Measurements from ENCODE around the gene ZDHHC11.
"Not testable (repeated sequence)": the region's sequence is repeated elsewhere in the genome, so short reads cannot be mapped to it uniquely, and the experiment has no call there.

ZDHHC11 gene

GRCh38 chr5:774304-774703 is 76.5 kb downstream of the ZDHHC11 start:
- DNase-seq: not testable (repeated sequence)

- no peak for DNase-seq
Observed at GRCh38 chr5:773517-774264, 77.1 kb downstream of the ZDHHC11 start.

- not testable (repeated sequence) for DNase-seq
Observed at GRCh38 chr5:772931-773330, 77.9 kb downstream of the ZDHHC11 start.

DNA sequence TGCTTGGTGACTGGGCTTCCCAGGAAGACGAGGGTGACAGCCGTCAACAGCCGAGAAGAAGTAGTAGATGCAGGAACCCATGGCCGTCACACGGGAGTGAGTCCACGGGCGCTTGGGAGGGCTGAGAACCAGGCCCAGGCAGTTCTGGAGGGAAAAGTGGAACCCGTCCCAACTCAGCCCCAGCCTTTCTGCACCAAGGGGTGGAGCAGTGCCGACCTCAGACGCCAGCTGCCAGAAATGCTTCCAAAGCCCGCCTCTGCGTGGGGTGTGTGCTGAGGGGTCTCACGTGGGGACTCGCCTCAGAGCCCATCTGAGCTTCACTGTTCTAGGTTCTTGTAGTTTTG is 78.3 kb downstream of the ZDHHC11 start:
- DNase-seq: not testable (repeated sequence)

DNA sequence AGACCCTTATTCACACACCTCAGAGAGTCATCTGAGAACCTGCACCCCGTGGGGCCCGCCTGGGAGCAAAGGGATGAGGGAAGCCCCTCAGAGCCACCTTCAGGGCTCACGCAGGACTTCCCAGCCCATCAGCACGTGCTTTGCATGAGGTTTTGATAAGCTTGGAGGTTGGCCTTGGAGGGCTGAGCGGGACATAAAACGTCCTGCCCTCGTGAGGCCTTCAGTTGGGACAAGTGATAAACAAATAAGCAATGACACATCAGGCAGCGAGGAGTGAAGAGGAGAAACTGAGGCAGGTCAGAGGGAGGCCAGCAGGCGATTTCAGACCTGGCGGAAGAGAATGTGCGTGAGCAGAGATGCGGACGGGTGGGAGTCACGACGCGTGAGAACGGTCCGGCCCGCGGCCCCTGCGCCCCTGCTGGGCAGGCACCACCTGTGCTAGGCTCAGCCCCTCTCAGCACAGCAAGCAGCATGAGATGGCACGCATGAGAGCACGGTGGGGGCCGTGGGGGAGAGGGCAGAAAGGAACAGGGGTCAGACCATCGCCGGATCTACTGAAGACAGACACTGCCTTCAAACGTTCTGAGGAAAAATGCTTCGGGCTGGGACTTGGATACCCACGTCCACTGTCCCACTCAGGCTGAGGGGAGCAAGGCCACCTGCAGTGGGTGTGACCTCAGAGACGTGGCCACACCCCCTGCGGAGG is 78.8 kb downstream of the ZDHHC11 start:
- not testable (repeated sequence) for DNase-seq

GRCh38 chr5:771087-771781 is 79.6 kb downstream of the ZDHHC11 start:
- not testable (repeated sequence) for DNase-seq

- DNase-seq: not testable (repeated sequence)
Observed at GRCh38 chr5:770585-770984, 80.2 kb downstream of the ZDHHC11 start.

DNA sequence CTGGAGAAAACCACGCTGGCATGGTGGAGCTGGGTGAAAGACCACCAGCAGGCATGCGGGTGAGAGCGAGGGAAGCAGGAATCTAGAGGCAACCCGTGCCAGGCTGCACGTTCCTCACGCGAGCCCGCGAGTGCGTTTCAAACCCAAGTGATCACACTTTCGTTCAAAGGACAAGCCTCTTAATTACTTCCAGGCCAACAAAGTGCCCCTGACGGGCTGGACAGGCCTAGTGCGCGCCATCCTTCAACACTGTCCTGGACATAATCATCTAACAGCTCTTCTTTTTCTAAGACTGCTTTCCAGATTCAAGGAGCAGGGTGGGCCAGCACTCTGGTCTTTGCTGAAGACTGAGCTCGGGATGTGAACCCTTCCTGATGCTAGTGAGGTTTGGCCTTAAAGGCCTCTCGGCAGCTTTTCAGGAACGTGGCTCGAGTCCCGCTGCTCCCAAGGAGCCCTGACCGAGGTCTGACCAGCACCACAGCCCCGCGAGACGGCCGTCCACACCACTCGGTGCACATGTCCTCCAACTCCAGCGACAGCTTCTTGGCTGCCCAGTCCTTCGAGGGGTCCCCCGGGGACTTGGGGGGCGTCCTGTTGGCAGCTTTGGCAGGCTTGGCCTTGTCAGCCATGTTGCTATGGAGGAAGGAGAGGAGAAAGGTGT is 81.2 kb downstream of the ZDHHC11 start:
- not testable (repeated sequence) for DNase-seq

DNA sequence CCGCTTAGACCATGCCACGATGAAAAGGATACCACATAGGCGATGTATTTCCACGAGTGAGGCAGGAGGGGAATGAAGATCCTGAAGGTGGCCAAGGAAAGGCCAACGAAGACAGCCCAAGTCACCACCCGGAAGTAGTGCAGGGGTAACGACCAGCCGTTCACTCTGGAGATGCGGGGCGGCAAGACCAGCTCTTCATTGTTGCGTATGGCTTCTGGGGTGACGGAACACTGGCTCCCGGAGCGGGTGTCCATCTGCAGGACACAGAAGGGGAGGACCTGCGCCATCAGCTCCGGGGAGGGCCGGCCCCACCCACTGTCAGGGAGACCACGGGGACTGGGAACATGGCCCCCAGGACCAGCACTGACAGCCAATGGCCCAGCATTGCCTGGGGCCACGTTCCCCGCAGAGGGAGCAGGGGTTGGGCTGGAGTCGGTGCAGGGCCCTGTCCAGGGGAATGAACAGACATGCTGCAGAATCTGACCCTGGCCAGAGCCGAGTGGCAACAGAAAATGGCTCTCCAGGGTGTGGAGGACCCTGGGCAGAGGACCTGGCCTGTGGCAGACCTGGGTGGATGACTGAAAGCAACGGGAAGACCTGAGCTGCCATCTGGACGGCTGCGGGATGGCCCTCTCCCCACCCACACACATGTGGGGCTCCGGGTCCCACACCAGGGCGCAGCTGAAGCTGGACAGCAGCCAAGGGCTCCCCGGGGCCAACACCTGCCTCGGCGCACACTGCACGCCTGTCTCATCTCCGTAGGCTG is 83.9 kb downstream of the ZDHHC11 start:
- DNase-seq: no peak

DNA sequence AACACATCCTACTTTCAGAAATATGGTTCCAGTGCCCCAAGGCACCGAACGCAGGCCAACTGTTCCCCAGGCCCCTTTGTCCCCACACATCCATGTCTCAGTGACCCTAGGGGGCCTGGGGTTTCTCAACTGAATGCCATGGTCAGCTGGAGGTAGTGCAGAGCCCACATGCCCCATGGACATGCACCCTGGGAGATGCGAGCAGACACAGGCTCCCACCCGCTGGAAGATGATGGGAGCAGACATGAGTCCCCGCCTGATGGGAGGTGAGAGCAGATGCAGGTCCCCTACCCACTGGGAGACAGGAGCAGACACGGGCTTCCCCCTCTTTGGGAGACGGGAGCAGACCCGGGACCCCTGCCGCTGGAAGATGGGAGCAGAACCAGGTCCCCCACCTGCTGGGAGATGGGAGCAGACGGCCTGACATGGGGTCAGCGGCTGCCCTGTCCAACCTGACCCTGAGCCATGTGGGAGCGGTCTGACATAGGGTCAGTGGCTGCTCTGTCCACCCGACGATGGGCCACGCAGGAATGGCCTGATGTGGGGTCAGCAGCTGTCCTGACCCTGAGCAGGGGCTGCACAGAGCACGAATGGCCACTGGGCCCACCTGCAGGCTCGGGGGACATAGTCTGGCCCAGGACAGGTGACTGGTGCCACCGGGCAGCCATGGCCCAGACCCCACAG is 84.7 kb downstream of the ZDHHC11 start:
- no peak for DNase-seq

DNA sequence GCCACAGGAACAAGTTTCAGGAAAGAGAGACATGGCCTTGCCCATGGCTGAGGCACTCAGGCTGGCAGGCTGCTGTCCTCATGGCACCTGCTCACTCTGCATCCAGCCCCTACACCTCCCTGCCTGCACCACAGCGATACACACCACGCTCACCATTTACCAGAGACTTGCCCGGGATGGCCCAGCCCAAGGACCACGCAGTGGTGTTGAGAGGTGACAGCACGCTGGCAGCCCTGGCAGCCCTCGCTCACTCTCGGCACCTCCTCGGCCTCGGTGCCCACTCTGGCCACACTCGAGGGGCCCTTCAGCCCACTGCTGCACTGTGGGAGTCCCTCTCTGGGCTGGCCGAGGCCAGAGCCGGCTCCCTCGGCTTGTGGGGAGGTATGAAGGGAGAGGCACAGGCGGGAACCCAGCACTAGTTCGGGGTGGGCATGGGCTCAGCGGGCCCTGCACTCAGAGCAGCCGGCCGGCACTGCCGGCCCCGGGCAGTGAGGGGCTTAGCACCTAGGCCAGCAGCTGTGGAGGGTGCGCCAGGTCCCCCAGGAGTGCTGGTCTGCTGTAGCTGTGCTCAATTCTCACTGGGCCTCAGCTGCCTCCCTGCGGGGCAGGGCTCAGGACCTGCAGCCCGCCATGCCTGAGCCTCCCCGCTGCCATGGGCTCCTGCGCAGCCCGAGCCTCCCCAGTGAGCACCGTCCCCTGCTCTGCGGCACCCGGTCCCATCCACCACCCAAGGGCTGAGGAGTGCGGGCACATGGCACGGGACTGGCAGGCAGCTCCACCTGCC is 86.6 kb downstream of the ZDHHC11 start:
- no peak for DNase-seq

DNA sequence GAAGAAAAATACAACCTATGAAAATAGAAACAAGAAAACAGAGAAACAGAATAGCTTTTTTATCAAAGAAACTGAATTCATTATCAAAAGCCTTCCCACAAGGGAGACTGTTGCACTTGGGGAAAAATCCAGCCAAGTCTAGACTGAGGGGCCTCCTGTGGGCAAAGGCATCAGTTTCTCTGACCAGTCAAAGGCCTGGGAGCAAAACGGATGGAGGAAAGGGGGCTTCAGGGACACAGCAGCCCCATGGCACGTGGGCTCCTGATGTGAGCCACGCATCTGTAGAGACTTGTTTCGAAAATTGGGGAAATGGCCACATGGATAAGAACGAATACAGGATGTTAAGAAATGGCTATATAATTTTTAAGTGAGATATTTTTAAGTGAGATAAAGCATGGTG is 87.4 kb downstream of the ZDHHC11 start:
- no peak for DNase-seq

- not testable (repeated sequence) for DNase-seq
Observed at GRCh38 chr5:762996-763395, 87.8 kb downstream of the ZDHHC11 start.

DNA sequence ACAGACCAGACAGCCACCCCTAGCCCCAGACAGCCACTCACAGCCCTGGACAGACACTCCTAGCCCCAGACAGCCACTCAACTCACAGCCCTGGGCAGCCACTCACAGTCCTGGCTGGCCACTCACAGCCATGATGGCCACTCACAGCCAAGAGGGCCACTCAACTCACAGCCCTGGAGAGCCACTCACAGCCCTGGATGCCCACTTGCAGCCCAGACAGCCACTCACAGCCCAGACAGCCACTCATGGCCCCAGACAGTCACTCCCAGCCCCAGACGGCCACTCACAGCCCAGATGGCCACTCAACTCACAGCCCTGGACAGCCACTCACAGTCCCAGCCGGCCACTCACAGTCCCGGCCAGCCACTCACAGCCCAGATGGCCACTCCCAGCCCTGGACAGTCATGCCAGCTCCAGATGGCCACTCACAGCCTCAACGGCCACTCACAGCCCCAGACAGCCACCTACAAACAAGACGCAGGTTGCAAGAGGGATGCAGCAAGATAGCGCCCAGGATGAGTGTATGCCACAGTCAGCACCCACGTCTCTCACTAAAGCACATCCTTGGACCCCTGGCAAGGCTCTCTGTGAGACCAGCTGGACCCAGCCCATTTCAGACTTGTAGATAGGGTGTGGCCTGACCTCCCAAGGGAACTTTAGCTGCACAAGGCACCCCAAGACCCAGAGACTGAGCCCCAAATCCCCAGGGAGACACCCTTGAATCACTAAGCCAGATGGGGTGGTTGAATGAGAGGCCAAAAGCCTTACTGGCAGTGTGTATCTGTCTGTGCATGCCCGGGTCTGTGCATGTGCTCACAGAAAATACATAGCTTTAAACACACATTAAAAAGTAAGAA is 88.7 kb downstream of the ZDHHC11 start:
- DNase-seq: no peak

- DNase-seq: no peak
Observed at GRCh38 chr5:761059-761771, 89.6 kb downstream of the ZDHHC11 start.

DNA sequence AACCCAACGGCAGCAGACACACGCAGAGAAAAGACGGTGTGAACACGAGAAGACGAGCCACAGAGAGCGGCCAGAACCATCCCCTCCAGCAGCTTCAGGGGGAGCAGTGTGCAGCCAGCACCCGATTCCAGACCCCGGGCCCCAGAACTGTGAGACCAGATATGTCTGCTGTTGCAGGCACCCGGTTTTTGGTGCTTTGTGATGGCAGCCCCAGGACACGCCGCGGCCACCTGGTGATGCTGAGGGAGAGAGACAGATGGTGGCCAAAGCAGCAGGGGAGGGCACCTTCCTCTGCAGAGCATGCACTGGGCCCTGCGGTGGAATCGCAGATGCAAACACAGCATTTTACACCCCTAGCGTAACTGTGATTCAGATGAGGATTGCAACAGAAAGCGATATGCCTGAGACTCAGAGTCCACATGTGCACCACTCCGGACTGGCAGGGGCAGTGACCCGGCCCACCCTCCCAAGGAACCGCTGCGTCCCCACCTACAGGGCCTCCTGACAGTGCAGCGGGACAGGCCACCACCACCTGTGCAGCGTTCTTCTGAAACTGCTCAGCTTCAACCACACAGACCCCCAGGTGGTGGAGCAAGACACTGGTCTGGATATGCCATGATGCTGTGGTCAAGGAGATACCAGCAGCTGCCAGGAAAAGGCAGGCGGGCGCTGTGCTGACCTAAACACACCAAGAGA is 90.3 kb downstream of the ZDHHC11 start:
- DNase-seq: no peak

- no peak for DNase-seq
Observed at GRCh38 chr5:759781-760362, 90.9 kb downstream of the ZDHHC11 start.

DNA sequence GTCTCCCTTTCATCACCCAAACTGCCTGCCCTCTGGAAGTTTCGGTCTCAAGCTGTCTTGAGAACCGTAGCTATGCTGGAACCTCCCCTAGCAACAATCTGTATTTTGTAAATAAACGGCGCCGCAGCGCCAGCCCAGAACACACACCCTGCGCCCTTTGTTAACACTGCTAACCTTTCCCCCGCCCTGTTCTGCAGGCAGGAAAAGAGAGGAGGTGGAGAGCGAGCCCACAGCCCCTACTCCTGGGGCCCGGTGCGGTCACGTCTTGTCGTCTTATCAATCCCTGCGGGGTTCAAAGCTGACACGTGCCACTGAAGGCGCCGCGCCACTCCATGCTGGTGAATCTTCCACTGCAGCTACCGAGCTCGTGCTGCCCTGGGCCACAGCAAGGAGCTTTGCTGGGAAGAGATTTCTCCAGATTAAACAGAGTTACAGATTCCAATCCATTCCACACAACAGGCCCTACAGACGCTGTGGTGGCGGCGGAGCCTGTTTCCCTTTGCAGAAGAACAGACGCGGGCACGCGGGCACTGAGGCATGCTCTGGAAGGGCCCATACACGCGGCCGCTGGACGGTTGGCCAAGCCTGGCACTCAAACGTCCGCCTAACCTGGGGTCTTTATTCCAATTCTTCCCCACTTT is 91.6 kb downstream of the ZDHHC11 start:
- no peak for DNase-seq

All from effector CD8-positive, alpha-beta T cell (primary cell).